OCI-LY7 (cell line): ENCODE data around the gene ANKH. TPM values are rescaled to one million over a fixed set of nuclear protein-coding genes. Genes with fewer than 3 reads are reported as not detected.

ENCODE experiments used
- BruUV-seq: library from RNA; stranded (reverse); fragments of 400-500 nt; replicated peaks from 2 replicates; lab custom pipeline; 2021; lab: Mats Ljungman, UMichigan
- CTCF ChIA-PET: fragments of 300-600 bp; sonication (Branson Sonifier 250); formaldehyde crosslinking; loops from one replicate; lab custom pipeline; 2022; ENCODE audit warnings: antibody characterized with exemption; ENCODE audit not compliant: unreplicated experiment; lab: Charles Lee
- POLR2A ChIA-PET: fragments of 300-600 bp; sonication (Branson Sonifier 250); formaldehyde crosslinking; loops from one replicate; lab custom pipeline; 2022; ENCODE audit warnings: antibody characterized with exemption; lab: Charles Lee
- DNase-seq: peaks from one replicate; pipeline ENCODE4 v3.0.0-alpha.2; 2015; ENCODE audit warnings: low spot score
- H2AFZ ChIP-seq: fragments of 200-600 bp; sonication (generic), shearing (Covaris generic); 2 replicates; pipeline ENCODE4 v1.6.1; 2014; ENCODE audit warnings: mild to moderate bottlenecking, antibody characterized with exemption, low read length, moderate library complexity
- H3K27ac ChIP-seq: fragments of 200-600 bp; sonication (generic); 2 replicates; pipeline ENCODE4 v1.5.1; 2014; ENCODE audit warnings: mixed run types, low read depth, mild to moderate bottlenecking, moderate library complexity, low read length, inconsistent platforms; ENCODE audit not compliant: poor library complexity, severe bottlenecking
- H3K36me3 ChIP-seq: fragments of 200-600 bp; sonication (generic); 2 replicates; pipeline ENCODE4 v1.6.1; 2014; ENCODE audit warnings: mild to moderate bottlenecking, antibody characterized with exemption, low read length, moderate library complexity, mixed read lengths; ENCODE audit not compliant: insufficient read depth
- H3K4me1 ChIP-seq: fragments of 200-600 bp; sonication (generic); 2 replicates; pipeline ENCODE4 v1.5.1; 2014; ENCODE audit warnings: mild to moderate bottlenecking, low read length; ENCODE audit not compliant: insufficient read depth, poor library complexity, severe bottlenecking
- H3K4me2 ChIP-seq: fragments of 200-600 bp; sonication (generic); 2 replicates; pipeline ENCODE4 v1.6.1; 2014; ENCODE audit warnings: mild to moderate bottlenecking, low read length
- H3K4me3 ChIP-seq: fragments of 200-600 bp; sonication (generic); 2 replicates; pipeline ENCODE4 v1.5.1; 2014; ENCODE audit warnings: mild to moderate bottlenecking, low read depth, low read length; ENCODE audit not compliant: poor library complexity, severe bottlenecking
- H3K79me2 ChIP-seq: fragments of 200-600 bp; sonication (generic); 2 replicates; pipeline ENCODE4 v1.6.1; 2016; ENCODE audit warnings: low read depth, mild to moderate bottlenecking, low read length, moderate library complexity, mixed read lengths; ENCODE audit not compliant: insufficient read depth
- H3K9me2 ChIP-seq: fragments of 200-600 bp; sonication (generic); 2 replicates; pipeline ENCODE4 v1.6.1; 2016; ENCODE audit warnings: mild to moderate bottlenecking, low read length, mixed read lengths; ENCODE audit not compliant: insufficient read depth
- H3K9me3 ChIP-seq: fragments of 200-600 bp; sonication (generic); 2 replicates; pipeline ENCODE4 v1.6.1; 2014; ENCODE audit warnings: mild to moderate bottlenecking, mixed run types, low read length, mixed read lengths
- H4K20me1 ChIP-seq: fragments of 200-600 bp; sonication (generic); 2 replicates; pipeline ENCODE4 v1.6.1; 2014; ENCODE audit warnings: mild to moderate bottlenecking, antibody characterized with exemption, low read length, moderate library complexity, mixed read lengths; ENCODE audit not compliant: insufficient read depth
- EZH2phosphoT487 ChIP-seq: fragments of 200-600 bp; sonication (generic); IDR thresholded peaks from 2 replicates; pipeline ENCODE4 v1.6.1; 2018; ENCODE audit warnings: low read depth, borderline replicate concordance, mild to moderate bottlenecking, mixed run types, antibody characterized with exemption, low read length, moderate library complexity, mixed read lengths
- intact Hi-C: fragments of 100-400 bp; cut with micrococcal nuclease; formaldehyde crosslinking; loops from one replicate; pipeline ENCODE4 v1.10.0; 2022; ENCODE audit not compliant: unreplicated experiment
- total RNA-seq, 2 experiments: library from RNA; depleted of rRNA in 1 of 2; stranded (reverse); fragments of >200 nt in 1 of 2; shearing (Covaris generic) in 1 of 2; gene quantifications; 2 replicates each; pipeline ENCODE4 v1.2.3, GENCODE V29; 2014 to 2022
- TF ChIP-seq, protein P1 (sequence below): fragments of 200-600 bp; sonication (generic); conservative IDR thresholded peaks from 2 replicates; pipeline ENCODE4 v1.5.1; 2014; ENCODE audit warnings: mild to moderate bottlenecking, antibody characterized with exemption, low read length, moderate library complexity, mixed read lengths

The ANKH gene
- total RNA-seq, 2 experiments from 2014 or later, result 23.1 to 80.4 TPM

DNA sequence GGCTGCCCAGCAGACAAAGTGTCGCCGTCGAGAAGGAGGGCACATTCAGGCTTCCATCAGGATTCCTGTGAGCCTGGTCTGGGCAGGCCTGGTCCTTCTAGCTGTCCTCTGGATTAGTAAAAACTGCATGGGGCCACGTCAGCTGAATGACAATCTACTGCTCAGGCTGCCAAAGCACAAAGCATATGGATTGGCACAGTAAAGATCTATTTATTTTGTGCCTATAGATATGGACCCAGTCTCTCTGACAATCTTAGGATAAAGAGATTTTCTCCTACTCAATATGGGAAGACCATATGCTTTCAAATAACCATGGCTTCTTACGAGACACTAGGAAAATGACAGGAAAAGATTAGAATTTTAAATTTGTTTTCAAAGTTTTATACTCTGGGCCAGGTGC, 24.1 kb downstream of the ANKH start:
- no peak for DNase-seq
- peaks cover 14% of the 10 kb centered on the region for H4K20me1 ChIP-seq
- BruUV-seq, result no TSS peak
- TF ChIP-seq EZH2phosphoT487, result no peak
- TF ChIP-seq, protein P1, sequence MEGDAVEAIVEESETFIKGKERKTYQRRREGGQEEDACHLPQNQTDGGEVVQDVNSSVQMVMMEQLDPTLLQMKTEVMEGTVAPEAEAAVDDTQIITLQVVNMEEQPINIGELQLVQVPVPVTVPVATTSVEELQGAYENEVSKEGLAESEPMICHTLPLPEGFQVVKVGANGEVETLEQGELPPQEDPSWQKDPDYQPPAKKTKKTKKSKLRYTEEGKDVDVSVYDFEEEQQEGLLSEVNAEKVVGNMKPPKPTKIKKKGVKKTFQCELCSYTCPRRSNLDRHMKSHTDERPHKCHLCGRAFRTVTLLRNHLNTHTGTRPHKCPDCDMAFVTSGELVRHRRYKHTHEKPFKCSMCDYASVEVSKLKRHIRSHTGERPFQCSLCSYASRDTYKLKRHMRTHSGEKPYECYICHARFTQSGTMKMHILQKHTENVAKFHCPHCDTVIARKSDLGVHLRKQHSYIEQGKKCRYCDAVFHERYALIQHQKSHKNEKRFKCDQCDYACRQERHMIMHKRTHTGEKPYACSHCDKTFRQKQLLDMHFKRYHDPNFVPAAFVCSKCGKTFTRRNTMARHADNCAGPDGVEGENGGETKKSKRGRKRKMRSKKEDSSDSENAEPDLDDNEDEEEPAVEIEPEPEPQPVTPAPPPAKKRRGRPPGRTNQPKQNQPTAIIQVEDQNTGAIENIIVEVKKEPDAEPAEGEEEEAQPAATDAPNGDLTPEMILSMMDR, result no peak
- no peaks in the 10 kb centered on the region for H3K9me2 ChIP-seq
- no peak overlapping the region for H3K27ac ChIP-seq
- H3K4me3 ChIP-seq, result no peak overlapping the region
- peaks cover 11% of the 10 kb centered on the region; the same call in 1 of the 2 replicates for H3K36me3 ChIP-seq
- intact Hi-C loops, result no loop called here
- H3K9me3 ChIP-seq, result no peaks in the 10 kb centered on the region
- ChIA-PET POLR2A (interaction anchor here (0.6 to 0.9 kb wide), 3 partner anchors 8 to 128 kb away, joined by 3 read pairs; no protein-coding TSS in a partner anchor), CTCF (no interaction called here)
- no peak overlapping the region for H2AFZ ChIP-seq
- H3K79me2 ChIP-seq, result peaks cover 15% of the 10 kb centered on the region; the same call in 1 of the 2 replicates
- H3K4me2 ChIP-seq, result no peak overlapping the region
- H3K4me1 ChIP-seq, result peaks cover 21% of the 10 kb centered on the region

DNA sequence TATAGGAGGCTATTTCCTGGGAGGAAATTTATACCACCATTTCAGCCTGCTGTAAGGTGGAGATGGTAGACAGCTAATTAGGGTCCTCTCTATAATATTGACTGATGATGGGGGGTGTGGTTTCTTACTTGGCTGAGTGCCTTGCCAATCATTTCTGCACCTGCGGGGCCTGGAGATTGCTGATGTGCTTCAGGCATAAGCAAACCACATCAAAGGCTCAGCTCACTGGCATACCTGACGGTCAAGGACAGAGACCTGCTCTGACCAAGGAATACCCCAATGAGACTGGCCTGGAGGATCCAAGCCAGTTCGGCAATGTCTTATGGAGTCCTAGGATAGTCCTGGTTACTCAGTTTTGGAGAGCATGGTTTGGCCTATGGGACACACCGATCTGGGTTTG, 29.5 kb downstream of the ANKH start:
- POLR2A ChIA-PET, result no interaction called here
- BruUV-seq, result no TSS peak
- intact Hi-C loops, result no loop called here
- Histone ChIP-seq H2AFZ (no peak overlapping the region), H3K4me2 (no peak overlapping the region), H3K79me2 (no peaks in the 10 kb centered on the region; the same call in 1 of the 2 replicates), H3K4me1 (peaks cover 12% of the 10 kb centered on the region), H3K4me3 (no peak overlapping the region), H3K9me2 (no peaks in the 10 kb centered on the region), H3K27ac (no peak overlapping the region), H4K20me1 (no peaks in the 10 kb centered on the region), H3K9me3 (no peaks in the 10 kb centered on the region), H3K36me3 (peaks cover 18% of the 10 kb centered on the region)
- CTCF ChIA-PET, result no interaction called here
- TF ChIP-seq EZH2phosphoT487, result no peak
- TF ChIP-seq, protein P1, result no peak
- DNase-seq, result peak; percentile 23

DNA sequence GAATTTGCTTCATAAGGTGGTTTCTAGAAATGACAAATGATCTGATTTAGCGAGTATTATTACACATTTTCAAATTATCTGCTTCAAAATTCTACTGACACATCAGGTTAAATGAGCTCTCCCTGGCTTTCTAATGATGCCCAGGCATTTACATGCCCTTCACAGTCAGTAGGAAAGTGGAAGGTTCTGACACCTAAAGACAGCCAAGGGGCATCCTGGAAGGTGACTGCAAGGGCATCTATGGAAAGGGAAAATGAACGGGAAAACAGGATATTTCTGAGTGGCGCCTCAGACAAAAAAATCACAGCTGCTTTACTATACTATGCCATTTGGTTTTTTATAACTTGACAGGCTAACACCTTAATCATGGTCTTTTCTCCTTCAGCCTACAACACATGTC, 31.0 kb downstream of the ANKH start:
- Histone ChIP-seq H4K20me1 (no peaks in the 10 kb centered on the region), H3K9me2 (no peaks in the 10 kb centered on the region), H3K4me3 (no peak overlapping the region), H3K79me2 (no peaks in the 10 kb centered on the region; the same call in 1 of the 2 replicates), H3K4me1 (peaks cover 12% of the 10 kb centered on the region), H3K4me2 (no peak overlapping the region), H2AFZ (no peak overlapping the region), H3K36me3 (peaks cover 13% of the 10 kb centered on the region), H3K27ac (no peak overlapping the region), H3K9me3 (no peaks in the 10 kb centered on the region)
- ChIA-PET POLR2A (interaction anchor here (1.4 to 1.8 kb wide), 2 partner anchors 9 to 22 kb away, joined by 3 to 7 read pairs; no protein-coding TSS in a partner anchor), CTCF (interaction anchor here (0.8 kb wide), 1 partner anchor 63 kb away, joined by 3 read pairs; no protein-coding TSS in a partner anchor)
- no TSS peak for BruUV-seq
- TF ChIP-seq, protein P1, result no peak
- TF ChIP-seq EZH2phosphoT487, result no peak
- intact Hi-C loops, result no loop called here
- DNase-seq, result no peak
